ENCODE data around the gene KIFBP.
A peak's percentile ranks its signal among the peaks of the same experiment; 100 is the strongest.
"Not testable (repeated sequence)": the region's sequence is repeated elsewhere in the genome, so short reads cannot be mapped to it uniquely, and the experiment has no call there.

KIFBP gene

DNA sequence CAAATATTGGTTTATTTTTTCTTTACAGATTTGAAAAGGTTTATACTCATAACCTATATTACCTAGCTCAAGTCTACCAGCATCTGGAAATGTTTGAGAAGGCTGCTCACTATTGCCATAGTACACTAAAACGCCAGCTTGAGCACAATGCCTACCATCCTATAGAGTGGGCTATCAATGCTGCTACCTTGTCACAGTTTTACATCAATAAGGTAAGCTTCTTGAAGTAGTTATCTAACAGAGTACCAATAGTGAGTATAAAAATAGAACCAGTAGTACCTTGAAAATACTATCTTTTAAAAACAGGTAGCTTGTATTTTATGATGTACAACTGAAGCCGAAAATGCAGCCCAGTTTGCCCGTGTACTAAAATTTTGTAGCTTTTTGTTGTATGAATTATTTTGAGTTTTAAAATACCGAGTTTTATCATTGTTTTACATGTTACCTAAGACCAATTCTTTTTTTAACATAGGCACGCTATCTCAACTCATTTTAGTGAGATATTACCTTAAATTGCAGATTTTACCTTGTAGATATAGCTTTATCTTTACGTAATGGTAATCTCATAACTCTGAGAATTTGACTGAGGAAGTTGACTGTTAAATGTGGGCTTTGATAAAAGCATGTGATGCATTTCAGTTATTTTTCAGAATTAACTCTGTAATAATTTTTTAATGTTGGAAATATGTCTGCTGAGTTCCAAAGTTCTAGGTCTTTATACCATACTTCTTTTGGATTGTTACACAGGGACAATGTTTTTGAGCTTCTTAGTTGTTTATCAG lies 17.3 kb downstream of the KIFBP start:
- peak; percentile 55 for DNase-seq

DNA sequence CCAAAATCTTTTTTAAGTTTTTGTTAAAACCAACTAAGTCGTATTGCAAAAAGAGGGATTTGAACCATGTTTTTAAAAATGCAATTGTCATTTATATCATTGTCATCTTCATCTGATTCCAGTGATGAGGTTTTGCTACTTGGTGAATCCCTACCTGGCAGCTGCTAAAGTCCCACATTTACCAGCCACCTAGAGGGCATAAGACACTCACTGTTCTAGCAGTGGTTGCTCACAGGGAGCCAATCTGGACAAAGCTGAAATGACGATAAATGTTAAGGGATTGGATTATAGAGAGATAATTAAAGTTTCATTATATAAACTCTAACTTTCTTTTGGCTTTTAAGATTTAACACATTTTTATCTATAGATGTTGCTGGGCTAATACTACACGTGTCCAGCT lies 18.7 kb downstream of the KIFBP start:
- peak; percentile 51 for DNase-seq

DNA sequence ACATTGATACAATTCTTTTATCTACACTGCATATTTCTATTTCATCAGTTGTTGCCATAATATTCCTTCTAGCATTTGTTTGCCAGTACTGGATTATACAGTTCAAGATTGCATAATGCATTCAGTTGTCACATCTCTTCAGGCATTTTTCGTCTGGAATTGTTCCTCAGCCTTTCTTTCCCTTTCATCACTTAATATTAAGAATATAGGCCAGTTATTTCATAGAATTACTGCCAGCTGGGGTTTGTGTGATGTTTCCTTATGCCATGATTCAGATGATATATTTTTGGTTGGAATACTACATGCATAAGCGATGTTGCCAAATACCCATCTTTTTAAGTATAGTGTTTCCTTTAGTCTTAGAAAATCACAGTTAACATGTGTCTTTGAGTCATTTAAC lies 20.8 kb downstream of the KIFBP start:
- no peak for DNase-seq

DNA sequence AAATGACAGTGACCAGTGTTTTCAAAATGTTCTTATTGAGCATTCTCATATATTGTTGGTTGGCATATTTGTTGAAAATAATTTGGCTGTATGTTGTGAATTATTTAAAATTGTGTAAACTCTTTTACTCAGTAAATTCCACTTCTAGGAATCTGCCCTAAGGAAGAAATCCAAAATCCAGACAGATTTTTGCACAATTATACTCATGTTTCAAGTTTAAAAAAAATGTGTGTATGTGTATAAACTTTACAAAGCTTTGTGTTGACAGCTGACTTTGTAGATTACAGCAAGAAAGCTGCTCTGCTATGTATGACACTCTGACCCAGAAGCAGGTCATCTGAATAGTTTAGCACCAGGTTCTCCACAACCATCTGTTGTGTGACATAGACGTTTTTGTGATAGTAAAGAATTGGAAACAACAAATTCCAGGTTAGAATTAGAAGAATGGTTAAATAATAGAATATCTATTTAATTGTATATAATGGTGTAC lies 21.6 kb downstream of the KIFBP start:
- DNase-seq: no peak

- DNase-seq: not testable (repeated sequence)
These were observed 24.2 kb downstream of the KIFBP start for GRCh38 chr10:69012778-69013177.

GRCh38 chr10:69014171-69014570 lies 25.6 kb downstream of the KIFBP start:
- no peak for DNase-seq

DNA sequence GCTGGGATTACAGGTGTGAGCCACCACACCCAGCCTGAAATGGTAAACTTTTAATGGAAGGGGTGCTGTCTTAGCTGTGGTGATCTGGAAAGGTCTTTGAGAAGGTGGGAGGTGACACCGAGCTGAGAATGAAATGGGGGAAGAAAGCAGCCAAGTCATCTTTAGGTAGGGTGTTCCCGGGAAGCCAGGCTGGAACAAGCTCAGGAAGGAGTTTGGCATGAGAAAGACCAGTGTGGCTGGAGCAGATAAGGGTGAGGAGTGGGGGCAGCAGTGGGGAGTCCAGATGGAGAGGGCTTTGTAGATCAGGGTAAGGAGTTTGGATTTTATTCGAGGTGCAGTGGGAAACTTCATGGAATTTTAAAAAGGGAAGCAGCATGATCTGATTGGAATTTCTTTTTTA lies 30.0 kb downstream of the KIFBP start:
- no peak for DNase-seq

GRCh38 chr10:69022611-69023010 lies 34.0 kb downstream of the KIFBP start:
- DNase-seq: no peak

DNA sequence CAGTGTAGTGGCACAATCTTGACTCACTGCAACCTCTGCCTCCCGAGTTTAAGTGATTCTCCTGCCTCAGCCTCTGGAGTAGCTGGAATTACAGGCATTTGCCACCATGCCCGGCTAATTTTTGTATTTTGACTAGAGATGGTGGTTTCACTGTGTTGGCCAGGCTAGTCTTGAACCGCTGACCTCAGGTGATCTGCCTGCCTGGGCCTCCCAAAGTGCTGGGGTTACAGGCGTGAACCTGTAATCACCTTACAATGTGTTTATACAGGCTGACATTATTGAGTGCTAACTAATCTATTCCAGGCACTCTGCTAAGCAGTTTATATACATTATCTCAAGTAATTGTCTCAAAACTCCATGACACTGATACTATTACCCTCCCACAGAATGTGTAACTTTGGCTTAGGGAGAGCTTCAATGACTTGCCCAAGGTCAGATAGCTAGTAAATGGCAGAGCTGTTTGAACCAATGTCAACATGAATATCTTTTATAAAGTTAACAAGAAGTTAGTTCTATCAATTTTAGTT lies 36.8 kb downstream of the KIFBP start:
- no peak for DNase-seq

- peak; percentile 37 for DNase-seq
These were observed 44.7 kb downstream of the KIFBP start for GRCh38 chr10:69033256-69033655.

- no peak for DNase-seq
These were observed 48.9 kb downstream of the KIFBP start for GRCh38 chr10:69037489-69037888.

DNA sequence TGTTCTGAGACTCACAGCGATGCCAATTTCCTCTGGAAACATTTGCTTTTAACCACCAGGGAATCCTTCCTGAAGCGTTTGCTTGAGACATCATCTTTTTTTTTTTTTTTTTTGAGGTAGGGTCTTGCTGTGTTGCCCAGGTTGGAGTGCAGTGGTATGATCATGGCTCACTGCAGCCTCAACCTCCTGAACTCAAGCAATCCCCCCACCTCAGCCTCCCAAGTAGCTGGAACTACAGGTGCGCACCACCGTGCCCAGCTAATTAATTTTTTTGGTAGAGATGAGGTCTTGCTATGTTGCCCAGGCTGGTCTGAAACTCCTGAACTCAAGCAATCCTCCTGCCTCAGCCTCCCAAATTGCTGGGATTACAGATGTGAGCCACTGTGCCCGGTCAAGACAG lies 52.3 kb downstream of the KIFBP start:
- DNase-seq: not testable (repeated sequence)

GRCh38 chr10:69042417-69042816 lies 53.8 kb downstream of the KIFBP start:
- DNase-seq: no peak

GRCh38 chr10:69042838-69043237 lies 54.2 kb downstream of the KIFBP start:
- no peak for DNase-seq

GRCh38 chr10:69043931-69044531 lies 55.4 kb downstream of the KIFBP start:
- no peak for DNase-seq

DNA sequence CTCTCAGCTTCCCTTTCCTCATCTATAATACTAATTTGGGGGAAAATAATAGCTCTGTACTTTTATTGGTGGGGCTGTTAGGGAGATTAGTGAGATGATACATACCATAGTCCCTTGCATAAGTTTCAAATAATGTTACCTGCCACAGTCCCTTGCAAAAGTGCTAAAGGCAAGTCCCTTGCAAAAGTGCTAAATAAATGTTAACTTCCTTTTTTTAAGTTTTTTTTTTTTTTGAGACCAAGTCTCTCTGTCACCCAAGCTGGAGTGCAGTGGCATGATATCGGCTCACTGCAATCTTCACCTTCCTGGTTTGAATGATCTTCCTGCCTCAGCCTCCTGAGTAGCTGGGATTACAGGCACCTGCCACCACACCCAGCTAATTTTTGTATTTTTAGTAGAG lies 55.9 kb downstream of the KIFBP start:
- peak; percentile 68 for DNase-seq

- DNase-seq: peak; percentile 89
These were observed 57.1 kb downstream of the KIFBP start for GRCh38 chr10:69045441-69046300.

DNA sequence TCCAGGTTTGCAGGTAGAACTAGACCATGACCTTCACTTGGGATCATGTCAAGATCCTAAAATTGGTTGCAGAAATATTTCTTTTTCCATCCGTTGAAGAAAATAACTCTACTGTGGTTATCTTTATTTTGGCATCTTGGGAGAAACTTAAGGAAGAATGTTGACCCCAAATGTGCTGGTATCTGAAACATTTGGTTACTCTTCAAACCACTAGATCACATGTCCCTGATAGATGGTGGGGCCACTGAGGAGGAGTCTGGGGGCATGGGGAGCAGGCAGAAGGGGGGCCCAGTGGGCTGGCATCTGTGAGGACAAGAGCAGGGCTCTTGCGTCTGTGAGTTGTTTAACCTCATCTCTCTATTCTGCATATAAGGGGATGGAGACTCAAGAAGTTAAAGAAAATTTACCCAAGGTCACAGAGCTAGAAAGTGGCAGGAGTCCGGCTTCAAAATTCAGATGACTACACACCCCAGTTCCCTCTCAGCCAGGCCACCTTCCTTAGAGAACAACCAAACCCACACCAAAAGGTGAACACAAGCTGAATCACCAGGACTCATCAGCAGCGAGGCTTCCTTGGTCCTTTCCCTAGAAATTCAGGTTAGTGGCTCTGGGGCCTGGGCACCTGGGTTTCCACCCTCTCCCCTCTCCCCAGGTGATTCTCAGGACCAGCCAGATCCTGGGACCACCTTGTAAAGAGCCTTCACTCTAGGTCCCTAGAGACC lies 58.7 kb downstream of the KIFBP start:
- no peak for DNase-seq

- peak; percentile 66 for DNase-seq
These were observed 59.5 kb downstream of the KIFBP start for GRCh38 chr10:69048103-69048502.

DNA sequence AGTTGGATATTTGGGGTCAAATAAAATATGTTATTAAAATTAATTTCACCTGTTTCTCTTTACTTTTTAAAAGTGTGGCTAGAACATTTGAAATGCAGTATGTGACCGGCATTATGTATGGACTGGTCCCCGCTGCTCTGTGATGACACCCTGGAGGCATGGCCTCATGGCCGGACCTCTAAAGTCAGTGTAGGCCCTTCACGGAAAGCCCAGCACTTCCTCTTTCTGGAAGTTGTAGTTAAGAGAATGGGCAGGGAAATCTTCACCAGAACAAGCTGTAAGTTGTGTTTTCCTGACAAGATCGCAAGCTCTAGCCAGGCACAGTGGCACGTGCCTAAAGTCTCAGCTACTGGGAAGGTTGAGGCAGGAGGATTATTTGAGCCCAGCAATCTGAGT lies 61.0 kb downstream of the KIFBP start:
- peak; percentile 64 for DNase-seq

DNA sequence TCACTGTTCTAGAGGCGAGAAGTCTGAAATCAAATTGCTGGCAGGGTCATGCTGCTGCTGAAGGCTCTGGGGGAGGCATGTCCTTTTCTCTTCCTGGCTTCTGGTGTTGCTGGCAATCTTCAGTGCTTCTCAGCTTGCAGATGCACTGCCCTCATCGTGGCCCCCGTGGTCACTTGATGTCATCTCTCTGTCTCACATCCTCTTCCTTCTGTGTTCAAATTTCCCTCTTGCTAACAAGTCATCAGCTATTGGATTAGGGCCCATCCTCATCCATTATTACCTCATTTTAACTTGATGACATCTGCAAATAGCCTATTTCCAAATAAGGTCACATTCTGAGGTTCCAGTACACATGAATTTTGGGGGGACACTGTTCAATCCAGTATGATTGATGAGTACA lies 62.7 kb downstream of the KIFBP start:
- DNase-seq: peak; percentile 47

DNA sequence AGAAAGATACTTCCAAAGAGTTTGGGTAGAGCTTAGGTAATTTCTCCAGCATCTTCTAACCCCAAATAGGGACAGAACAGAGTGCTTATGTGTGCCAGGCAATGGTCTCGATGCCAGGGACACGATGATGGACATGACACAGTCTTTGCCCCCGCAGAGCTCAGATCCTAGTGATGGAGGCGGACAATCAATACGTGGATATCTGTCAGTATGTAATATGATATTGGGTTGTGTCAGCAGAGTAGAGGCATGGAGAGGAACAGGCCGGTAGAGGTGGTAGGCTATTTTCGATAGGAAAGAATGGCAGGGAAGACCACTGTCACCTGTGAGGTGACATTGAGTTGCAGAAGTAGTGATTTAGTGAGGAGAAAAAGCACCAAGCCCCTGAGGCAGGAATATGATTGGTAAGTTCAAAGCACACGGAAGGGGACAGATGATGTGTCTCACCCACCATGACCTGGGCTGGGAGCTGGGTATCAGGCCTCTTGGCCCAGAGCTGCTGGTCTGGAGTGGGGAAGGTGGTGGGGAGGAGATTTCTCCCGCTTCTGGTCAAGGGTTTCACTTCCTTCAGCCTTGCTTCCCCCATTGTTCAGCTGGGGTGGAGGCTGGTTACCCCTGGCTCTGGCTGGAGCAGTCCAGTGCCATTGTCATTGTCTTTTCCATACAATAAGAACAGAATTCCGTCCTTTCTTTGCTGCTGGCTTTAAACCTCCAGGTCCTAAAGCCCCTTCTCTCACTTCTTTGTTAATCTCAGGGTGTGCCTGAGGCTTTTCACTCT lies 63.3 kb downstream of the KIFBP start:
- no peak for DNase-seq

Data from hematopoietic multipotent progenitor cell treated with erythropoietin and hydrocortisone succinate and interleukin-3 and kit ligand, for 6 days (in vitro differentiated cells).